Activated CD8-positive, alpha-beta memory T cell treated with anti-CD3 and anti-CD28 coated beads, Interleukin-2, amount 50 U/mL, for 4 hours (primary cell): ENCODE data around the gene APOC4.
A peak's percentile ranks its signal among the peaks of the same experiment; 100 is the strongest.
"Not testable (repeated sequence)": the region's sequence is repeated elsewhere in the genome, so short reads cannot be mapped to it uniquely, and the experiment has no call there.

Source experiments
- DNase-seq: peaks from one replicate; pipeline ENCODE4 v3.0.0-alpha.2; 2020

APOC4 gene

DNA sequence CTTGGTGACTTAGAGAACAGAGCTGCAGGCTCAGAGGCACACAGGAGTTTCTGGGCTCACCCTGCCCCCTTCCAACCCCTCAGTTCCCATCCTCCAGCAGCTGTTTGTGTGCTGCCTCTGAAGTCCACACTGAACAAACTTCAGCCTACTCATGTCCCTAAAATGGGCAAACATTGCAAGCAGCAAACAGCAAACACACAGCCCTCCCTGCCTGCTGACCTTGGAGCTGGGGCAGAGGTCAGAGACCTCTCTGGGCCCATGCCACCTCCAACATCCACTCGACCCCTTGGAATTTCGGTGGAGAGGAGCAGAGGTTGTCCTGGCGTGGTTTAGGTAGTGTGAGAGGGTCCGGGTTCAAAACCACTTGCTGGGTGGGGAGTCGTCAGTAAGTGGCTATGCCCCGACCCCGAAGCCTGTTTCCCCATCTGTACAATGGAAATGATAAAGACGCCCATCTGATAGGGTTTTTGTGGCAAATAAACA lies 17.8 kb upstream of the APOC4 start:
- no peak for DNase-seq

DNA sequence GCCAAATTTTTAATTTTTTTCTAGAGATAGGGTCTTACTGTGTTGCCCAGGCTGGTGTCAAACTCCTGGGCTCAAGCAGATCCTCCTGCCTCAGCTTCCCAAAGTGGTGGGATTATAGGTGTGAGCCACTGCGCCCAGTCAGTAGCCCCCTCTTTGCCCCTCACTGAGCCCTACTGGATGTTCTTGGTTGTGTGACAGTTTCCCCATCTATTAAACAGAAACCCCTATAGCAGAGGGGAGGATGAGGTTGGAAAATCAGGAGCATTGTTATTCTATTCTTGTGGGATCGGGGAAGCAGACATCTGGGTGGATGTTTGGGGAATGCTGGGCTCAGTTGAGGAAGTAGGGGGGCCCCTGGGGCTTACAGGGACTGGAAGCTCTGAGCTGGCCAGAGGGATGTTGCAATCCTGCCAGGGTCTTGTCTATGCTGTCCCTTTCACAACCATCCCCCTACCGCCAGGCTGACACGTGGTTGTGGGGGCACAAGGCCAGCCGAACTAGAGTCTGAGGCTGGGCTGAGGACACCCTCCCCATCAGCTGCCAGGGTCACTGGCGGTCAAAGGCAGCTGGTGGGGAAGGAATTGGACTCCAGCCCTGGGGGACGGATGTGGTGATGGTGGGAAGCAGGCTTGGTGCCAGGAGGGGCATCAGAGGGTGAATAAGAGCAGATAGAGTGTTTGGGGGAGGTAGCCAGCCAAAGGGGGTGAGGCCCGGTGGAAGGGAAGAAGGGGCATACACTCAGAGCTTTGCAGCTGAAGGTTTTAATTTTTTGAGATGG lies 16.7 kb upstream of the APOC4 start:
- DNase-seq, result no peak

DNA sequence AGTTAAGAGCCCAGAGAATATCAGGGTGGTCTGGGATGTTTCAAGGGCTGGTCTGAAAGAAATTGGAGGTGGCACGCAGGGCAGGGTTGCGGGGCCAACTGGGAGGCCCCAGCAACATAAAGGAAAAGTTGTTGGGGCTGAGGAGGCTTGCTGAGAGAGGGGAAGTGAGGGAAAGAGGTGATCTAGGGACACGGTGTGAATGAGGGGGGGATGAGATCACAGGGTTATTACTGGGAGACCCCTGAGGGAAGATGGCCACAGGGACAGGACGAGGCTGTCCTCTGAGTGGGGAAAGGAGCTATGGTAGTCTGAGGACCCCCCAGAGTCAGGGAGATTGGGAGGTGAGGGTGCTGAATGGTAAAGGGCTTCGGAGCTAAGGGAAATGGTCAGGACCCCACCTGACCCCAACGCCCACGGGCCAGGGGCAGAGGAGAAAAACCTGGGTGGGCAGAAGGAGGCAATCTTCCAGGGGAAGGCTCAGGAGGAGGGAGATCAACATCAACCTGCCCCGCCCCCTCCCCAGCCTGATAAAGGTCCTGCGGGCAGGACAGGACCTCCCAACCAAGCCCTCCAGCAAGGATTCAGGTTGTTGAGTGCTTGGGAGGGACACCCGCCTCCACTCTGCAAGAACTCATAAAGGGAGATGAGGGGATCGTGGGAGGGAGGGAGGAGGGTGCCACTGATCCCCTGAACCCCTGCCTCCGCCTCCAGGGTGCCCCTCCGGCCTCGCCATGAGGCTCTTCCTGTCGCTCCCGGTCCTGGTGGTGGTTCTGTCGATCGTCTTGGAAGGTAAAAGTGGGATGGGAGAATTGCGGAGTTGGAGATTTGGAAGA lies 15.6 kb upstream of the APOC4 start:
- DNase-seq, result not testable (repeated sequence)

DNA sequence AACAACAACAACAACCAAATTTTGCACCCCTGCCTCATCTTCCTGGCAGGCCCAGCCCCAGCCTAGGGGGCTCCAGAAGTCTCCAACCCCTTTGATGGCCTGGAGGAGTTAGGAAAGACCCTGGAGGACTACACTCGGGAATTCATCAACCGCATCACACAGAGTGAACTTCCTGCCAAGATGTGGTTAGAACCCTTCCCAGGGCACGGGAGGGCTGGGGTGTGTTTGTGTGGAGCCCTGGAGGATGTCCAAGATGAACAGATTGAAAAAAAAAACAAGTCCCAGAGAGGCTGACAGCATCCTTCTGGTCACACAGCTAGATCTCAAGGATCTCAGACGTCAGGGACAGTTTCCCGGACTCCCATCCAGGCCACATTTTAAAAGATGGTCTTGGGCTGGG lies 14.3 kb upstream of the APOC4 start:
- no peak for DNase-seq

DNA sequence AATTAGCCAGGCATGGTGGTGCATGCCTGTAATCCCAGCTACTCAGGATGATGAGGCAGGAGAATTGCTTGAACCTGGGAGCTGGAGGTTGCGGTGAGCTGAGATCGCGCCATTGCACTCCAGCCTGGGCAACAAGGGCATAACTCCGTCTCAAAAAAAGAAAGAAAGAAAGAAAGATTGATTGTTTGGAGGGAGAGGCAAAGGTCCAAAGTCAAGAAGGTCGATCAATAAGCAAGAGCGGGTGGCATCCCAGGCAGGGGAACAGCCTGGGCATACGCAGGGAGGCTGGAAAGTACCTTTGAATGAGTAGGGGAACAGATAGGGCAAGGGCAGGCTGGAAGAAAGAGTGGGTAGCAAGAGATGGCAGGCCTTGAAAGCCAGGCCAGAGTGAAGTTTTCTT lies 11.9 kb upstream of the APOC4 start:
- DNase-seq, result no peak

DNA sequence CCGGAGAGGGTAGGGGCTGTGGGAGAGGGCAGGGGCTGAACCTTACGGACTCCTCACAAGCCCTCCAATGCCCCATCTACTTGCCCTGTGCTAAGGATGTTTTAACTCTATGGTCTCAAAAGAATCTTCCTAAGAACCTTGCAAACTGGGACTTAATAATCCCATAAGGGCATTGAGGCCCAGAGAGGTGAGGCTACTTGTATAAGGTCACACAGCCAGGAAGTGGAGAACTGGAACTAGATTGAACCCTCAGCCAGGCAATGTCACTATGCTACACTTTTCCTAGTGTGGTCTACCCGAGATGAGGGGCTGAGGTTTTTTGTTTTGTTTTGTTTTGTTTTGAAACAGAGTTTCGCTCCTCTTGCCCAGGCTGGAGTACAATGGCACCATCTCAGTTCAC lies 10.5 kb upstream of the APOC4 start:
- no peak for DNase-seq

DNA sequence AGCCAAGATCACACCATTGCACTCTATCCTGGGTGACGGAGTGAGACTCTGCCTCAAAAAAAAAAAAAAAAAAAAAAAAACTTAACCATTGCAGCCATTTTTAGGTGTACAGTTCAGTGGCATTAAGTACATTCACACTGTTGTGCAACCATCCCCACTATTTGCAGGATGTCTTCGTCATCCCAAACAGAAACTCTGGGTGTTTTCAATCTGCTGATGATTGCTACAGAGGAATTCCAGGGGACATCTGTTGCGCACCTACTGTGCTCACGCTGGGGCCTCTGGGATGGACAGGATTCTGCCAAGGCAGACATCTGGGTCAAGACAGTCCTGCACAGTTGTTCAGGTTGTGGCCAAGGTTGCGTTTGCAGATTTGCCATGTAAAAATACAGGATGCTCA lies 2.4 kb upstream of the APOC4 start:
- DNase-seq, result no peak

DNA sequence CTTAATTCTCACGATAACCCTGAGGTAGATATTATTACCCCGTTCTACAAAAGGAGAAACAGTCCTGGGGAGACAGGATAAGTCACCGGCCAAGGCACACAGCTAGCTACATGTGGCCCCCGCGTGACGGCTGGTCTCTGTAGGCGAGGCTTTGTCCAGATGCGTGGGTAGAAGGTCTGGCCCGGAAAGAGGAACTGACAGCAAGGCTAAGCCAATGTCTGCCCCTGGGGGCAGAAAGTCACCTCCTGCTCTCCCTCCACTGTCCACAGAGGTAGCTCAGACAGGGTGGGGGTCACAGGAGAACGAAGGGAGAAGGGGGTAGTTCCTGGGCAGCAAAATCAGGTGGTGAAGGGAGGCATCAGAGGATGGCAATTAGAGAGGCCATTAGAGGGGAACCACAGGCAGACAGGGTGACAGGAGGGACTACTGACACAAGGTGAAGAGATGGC lies 1.8 kb downstream of the APOC4 start:
- DNase-seq, result no peak

DNA sequence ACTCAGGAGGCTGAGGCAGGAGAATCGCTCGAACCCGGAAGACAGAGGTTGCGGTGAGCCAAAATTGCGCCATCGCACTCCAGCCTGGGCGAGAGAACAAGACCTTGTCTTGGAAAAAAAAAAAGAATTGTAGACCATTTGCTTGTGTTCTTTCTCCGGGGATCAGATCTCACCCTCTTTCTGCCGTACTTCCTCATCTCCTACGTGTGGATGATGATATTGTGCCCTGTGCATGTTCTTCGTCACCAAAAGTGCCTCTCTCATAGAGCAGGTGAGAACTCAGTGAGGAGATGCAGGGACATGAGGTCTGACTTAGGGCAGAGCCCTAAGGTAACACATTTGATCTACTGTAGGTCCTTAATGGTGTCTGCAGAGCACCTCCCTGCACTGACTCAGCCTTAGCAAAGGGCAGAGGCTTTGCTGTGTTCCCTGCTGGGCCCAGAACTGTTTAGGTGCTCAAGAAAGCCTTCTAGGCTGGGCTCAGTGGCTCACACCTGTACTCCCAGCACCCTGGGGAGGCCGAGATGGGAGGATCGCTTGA lies 5.1 kb downstream of the APOC4 start:
- no peak for DNase-seq

DNA sequence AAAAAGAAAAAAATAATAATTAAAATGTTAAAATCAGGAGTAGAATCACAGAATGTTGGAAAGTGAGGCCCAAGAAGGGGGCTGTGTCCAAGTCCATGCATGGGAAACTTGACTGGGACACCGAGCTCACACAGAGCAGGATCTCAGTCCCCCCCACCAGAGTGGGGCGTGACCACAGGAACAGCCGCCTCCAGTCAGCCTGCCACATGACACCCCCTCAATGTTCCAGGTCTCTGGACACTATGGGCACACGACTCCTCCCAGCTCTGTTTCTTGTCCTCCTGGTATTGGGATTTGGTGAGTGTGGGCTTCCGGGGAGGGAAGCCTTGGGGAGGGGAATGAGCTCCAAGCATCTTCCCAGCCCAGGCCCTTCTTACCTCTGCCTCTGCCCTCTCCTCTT lies 6.2 kb downstream of the APOC4 start:
- no peak for DNase-seq

DNA sequence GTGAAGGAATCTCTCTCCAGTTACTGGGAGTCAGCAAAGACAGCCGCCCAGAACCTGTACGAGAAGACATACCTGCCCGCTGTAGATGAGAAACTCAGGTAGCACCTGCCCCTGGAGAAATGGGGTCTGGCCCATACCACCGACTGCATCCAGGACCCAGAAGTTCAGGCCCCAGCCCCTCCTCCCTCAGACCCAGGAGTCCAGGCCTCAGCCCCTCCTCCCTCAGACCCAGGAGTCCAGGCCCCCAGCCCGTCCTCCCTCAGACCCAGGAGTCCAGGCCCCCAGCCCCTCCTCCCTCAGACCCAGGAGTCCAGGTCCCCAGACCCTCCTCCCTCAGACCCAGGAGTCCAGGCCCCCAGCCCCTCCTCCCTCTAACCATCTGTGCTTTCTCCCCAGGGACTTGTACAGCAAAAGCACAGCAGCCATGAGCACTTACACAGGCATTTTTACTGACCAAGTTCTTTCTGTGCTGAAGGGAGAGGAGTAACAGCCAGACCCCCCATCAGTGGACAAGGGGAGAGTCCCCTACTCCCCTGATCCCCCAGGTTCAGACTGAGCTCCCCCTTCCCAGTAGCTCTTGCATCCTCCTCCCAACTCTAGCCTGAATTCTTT lies 6.8 kb downstream of the APOC4 start:
- DNase-seq, result no peak

DNA sequence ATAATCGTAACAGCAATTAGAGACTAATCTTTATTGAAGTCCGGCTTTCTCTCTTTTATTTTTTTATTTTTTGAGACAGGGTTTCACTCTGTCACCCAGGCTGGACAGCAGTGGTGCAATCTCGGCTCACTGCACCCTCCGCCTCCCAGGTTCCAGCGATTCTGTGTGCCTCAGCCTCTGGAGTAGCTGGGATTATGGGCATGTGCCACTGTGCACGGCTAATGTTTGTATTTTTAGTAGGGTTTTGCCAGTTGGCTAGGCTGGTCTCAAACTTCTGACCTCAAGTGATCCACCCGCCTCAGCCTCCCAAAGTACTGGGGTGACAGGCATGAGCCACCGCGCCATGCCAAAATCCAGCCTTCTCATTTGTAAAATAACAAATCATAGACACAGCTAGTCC lies 7.5 kb downstream of the APOC4 start:
- no peak for DNase-seq

DNA sequence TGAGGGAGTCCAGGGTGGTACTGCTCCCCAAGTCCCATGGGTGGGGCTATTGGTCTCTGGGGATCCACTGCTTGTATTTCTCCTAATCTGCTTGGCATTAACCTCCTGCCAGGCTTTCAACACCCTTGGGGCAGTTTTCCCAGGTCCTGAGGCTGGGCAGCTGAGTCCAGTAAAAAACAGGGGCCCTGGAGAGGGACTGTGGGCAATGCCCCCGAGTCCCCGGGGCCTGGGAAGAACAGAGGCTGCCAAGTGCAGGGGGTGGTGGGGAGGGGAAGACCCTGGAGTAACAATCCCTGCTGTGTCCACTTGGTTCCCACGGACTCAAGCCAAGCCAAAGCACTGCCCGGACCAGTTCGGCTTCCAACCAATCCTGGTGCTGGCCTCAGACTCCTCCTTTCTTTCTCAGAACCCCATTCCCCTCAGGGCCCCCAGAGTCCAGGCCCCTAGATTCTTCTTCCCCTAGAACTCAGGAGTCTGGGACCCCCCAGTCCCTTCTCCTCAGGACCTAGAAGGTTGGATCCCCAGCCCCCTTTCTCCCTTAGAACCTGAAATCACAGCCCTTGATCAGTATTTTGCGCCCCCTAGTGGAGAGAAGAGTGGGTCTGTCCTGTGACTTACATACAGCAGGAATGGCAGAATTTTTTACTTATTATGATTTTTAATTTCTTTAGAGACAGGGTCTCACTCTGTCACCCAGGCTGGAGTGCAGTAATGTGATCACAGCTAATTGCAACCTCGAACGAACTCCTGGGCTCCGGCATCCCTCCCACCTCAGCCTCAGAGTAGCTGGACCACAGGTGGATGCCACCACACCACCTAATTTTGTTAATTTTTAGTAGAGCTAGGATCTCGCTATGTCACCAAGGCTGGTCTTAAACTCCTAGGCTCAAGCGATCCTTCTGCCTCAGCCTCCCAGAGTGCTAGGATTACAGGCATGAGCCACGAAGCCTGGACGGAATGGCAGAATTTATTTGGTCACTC lies 9.4 kb downstream of the APOC4 start:
- DNase-seq, result peak; percentile 52

DNA sequence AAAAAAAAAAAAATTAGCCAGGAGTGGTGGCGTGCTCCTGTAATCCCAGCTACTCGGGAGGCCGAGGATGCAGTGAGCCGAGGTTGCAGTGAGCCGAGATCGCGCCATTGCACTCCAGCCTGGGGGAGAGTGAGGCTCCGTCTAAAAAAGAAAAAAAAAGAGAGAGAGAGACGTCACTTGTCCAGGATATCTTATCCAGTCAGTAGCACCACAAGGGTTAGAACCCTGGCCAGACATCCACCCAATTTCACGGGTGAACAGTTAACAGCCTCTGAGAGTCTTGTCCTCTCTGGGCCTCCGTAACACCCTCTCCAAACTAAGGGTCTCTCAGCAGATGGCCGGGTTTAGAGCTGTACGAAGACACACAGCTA lies 12.2 kb downstream of the APOC4 start:
- no peak for DNase-seq

DNA sequence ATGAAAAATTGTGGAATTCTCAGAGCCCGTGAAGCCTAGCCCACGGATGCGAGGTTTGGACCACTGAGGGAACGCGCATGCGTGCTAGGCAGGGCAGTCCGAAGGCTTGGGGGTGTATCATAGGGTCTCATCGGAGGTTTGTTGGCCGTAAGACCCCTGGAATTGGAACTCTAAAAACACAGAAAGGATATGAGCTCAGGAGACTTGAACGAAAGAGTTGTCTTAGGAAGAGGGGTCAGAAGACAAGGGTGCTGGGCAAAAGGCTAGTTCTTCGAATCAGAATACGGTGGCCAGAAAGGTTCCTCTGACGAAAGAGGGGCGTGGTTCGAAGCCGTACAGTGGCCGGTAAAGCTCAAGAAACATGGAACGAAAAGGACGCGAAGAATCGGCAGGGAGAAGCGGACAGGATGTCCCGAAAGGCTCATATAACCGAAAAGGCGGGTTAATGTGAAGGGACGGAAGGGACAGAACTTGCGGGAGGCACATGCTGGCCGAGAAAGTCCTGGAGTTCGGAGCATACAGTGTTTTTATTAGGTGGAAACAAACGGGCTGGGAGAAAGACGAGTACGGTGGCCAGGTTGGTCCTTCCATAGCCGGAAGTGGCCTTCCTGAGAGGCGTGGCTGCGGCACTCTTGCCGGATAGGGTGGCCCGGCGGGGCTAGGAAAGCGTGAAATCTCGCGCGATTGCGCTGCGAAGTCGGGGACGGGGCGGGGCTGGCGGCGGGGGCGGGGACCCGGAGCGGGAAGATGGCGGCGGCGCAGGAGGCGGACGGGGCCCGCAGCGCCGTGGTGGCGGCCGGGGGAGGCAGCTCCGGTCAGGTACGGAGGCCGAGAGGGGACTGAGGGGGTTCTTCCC lies 12.8 kb downstream of the APOC4 start, which contains the start of gene CLPTM1:
Gene CLPTM1, plus strand, starts transcription at position 732 of the 856 bp plus-strand sequence. Its CDS starts 16 bp downstream, at position 748.
- DNase-seq, result peak; percentile 95

DNA sequence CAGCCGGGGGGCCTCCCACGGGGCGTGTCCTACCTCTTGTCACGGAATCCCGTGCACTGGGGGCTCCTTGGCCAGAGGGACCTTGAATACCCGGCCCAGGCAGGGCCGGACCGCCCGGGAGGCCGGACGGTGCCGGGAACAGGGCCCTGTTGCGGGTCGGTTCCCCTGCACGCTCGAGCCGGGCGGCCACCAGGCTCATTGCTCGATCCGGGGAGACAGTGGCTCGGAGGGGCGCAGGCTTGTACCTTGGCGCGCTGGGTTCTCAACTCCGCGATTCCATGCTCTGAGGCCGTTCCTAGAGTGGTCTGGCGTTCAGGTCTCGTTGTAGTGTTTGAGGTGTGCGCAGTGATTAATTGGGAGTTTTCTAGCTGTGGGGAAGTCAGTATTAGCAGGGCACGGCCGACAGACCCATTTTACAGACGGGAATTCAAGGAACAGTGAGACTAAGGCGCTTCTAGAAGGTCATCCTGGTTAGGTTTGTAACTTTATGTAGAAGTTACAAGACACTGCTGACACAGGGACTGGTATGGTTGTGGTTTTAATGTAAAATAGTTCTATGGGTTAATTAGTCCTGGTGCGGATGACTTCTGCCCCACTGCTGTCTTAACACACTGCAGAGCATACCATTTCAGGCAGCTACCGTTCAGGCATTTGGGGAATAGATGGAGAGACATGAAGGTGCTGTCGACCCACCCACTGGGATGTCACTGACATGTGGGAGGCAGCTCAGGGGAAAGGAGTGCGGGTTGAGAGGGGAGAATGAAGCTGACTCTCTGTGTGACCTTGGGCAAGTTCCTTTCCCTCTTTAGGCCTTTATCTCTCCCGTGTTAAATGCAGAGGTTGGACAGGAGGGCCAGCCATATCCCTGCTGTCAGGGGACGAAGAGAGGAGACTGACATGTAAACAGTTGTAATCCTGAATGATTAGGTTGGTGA lies 13.7 kb downstream of the APOC4 start:
- DNase-seq, result no peak

DNA sequence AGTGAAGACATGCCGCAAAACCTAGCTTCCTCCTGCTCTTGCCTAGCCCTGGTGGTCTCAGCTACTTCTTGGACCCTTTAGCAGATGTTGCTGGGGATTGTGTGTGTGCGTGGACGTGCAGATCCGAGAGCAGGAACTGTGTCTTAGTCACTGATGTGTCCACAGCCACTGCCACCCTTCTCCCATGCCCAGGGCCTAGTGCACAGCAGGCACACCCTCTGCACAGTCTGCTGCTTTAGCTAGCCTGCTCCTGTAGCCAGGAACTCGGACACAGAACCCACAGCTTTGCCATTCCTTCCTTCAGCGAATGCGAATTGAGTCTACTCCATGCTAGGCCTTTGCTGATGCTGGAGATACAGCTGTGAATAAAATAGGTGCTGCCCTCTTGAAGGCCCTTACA lies 15.5 kb downstream of the APOC4 start:
- no peak for DNase-seq

DNA sequence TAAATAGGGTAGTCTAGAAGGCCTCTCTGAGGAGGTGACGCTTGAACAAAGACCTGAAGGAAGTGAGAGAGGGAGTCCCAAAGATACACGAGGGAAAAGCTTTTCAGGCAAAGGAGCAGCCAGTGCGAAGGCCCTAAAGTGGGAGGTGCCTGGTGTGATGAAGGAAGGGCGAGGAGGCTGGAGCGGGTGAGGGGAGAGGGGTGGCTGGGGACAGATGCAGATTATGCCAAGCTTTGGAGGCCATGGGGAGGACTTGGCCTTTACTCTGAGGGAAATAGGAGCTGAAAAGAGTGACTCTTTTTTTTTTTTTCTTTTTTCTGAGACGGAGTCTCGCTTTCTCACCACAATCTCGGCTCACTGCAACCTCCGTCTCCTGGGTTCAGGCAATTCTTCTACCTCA lies 16.1 kb downstream of the APOC4 start:
- no peak for DNase-seq

DNA sequence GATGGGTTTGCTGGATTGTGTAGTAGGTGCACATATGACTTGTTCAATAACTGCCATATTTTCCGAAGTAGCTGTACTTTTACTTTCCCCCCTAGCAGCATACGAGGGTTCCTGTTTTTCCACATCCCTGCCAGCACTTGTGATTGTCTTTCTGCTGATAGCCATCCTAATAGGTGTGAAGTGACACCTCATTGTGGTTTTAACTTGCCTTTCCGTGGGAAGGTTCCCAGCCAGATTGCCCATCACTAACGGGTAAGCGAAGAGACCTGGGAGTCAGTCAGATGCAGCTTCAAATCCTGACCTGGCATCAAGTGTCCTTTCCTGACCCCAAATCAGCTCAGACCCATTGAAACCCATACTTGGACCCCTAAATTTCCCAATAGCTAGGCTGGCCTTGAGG lies 17.7 kb downstream of the APOC4 start:
- no peak for DNase-seq
